Activated CD4-positive, alpha-beta T cell treated with anti-CD3 and anti-CD28 coated beads, Interleukin-2, amount 10 ng/mL, durations not matched to agents 24 days and 14 days (primary cell): ENCODE measurements around the gene SPRR4. TPM values are rescaled to one million over a fixed set of nuclear protein-coding genes. Genes with fewer than 3 reads are reported as not detected.

Source experiments
- DNase-seq: peaks from one replicate; pipeline ENCODE4 v3.0.0; 2022
- H3K27ac Mint-ChIP-seq: one replicate; pipeline ENCODE4 v1.8.0; 2022; ENCODE audit warnings: mild to moderate bottlenecking, mixed read lengths
- H3K27me3 Mint-ChIP-seq: one replicate; pipeline ENCODE4 v1.8.0; 2022; ENCODE audit warnings: mixed read lengths
- H3K36me3 Mint-ChIP-seq: one replicate; pipeline ENCODE4 v1.8.0; 2022; ENCODE audit warnings: low read depth, mild to moderate bottlenecking, mixed read lengths
- H3K4me1 Mint-ChIP-seq: one replicate; pipeline ENCODE4 v1.8.0; 2021; ENCODE audit warnings: mixed read lengths
- H3K4me3 Mint-ChIP-seq: one replicate; pipeline ENCODE4 v1.8.0; 2022; ENCODE audit warnings: mild to moderate bottlenecking, moderate library complexity, mixed read lengths
- H3K9me3 Mint-ChIP-seq: one replicate; pipeline ENCODE4 v1.8.0; 2021; ENCODE audit warnings: mixed read lengths
- intact Hi-C: fragments of 100-400 bp; cut with micrococcal nuclease; formaldehyde crosslinking; loops from one replicate; pipeline ENCODE4 v1.15.1; 2023
- total RNA-seq: library from RNA; stranded (reverse); gene quantifications from 2 replicates; pipeline ENCODE4 v1.2.3, GENCODE V29; 2022

Gene SPRR4
- total RNA-seq, 1 donor from 2014 or later = not detected

- H3K27me3 Mint-ChIP-seq = no peaks in the 10 kb centered on the region
- no peak overlapping the region for H3K4me3 Mint-ChIP-seq
- DNase-seq = no peak
- intact Hi-C loops = no loop called here
- H3K36me3 Mint-ChIP-seq = no peaks in the 10 kb centered on the region
- H3K9me3 Mint-ChIP-seq = no peaks in the 10 kb centered on the region
- no peak overlapping the region for H3K27ac Mint-ChIP-seq
- peaks cover 2% of the 10 kb centered on the region for H3K4me1 Mint-ChIP-seq
These were observed 12.9 kb upstream of the SPRR4 start for GRCh38 chr1:152957561-152957960.

GRCh38 chr1:152959273-152959672 is 11.2 kb upstream of the SPRR4 start:
- H3K4me3 Mint-ChIP-seq = no peak overlapping the region
- no peak overlapping the region for H3K27ac Mint-ChIP-seq
- H3K36me3 Mint-ChIP-seq = no peaks in the 10 kb centered on the region
- no peaks in the 10 kb centered on the region for H3K9me3 Mint-ChIP-seq
- peaks cover 2% of the 10 kb centered on the region for H3K4me1 Mint-ChIP-seq
- H3K27me3 Mint-ChIP-seq = peaks cover 2% of the 10 kb centered on the region
- DNase-seq = no peak
- intact Hi-C loops = no loop called here

GRCh38 chr1:152959801-152960451 is 10.5 kb upstream of the SPRR4 start:
- no peak overlapping the region for H3K27ac Mint-ChIP-seq
- H3K27me3 Mint-ChIP-seq = peaks cover 2% of the 10 kb centered on the region
- no peaks in the 10 kb centered on the region for H3K9me3 Mint-ChIP-seq
- intact Hi-C loops = no loop called here
- no peak for DNase-seq
- H3K4me1 Mint-ChIP-seq = no peaks in the 10 kb centered on the region
- H3K36me3 Mint-ChIP-seq = no peaks in the 10 kb centered on the region
- H3K4me3 Mint-ChIP-seq = no peak overlapping the region

GRCh38 chr1:152960452-152961044 is 9.9 kb upstream of the SPRR4 start:
- intact Hi-C loops = no loop called here
- H3K9me3 Mint-ChIP-seq = no peaks in the 10 kb centered on the region

GRCh38 chr1:152961226-152961891 is 9.1 kb upstream of the SPRR4 start:
- Mint-ChIP-seq H3K27ac (no peak overlapping the region), H3K36me3 (no peaks in the 10 kb centered on the region), H3K27me3 (peaks cover 2% of the 10 kb centered on the region), H3K4me1 (no peaks in the 10 kb centered on the region), H3K9me3 (no peaks in the 10 kb centered on the region), H3K4me3 (no peak overlapping the region)
- DNase-seq = no peak
- intact Hi-C loops = no loop called here

More at GRCh38 chr1:152960452-152961044, 9.9 kb upstream of the SPRR4 start:
- H3K27me3 Mint-ChIP-seq = peaks cover 2% of the 10 kb centered on the region
- H3K27ac Mint-ChIP-seq = no peak overlapping the region
- no peaks in the 10 kb centered on the region for H3K4me1 Mint-ChIP-seq
- H3K4me3 Mint-ChIP-seq = no peak overlapping the region
- no peaks in the 10 kb centered on the region for H3K36me3 Mint-ChIP-seq
- no peak for DNase-seq

GRCh38 chr1:152962876-152963415 is 7.5 kb upstream of the SPRR4 start:
- H3K27me3 Mint-ChIP-seq = peaks cover 2% of the 10 kb centered on the region
- no peak for DNase-seq
- H3K27ac Mint-ChIP-seq = no peak overlapping the region
- H3K4me3 Mint-ChIP-seq = no peak overlapping the region
- no peaks in the 10 kb centered on the region for H3K36me3 Mint-ChIP-seq
- intact Hi-C loops = no loop called here
- H3K9me3 Mint-ChIP-seq = no peaks in the 10 kb centered on the region
- peaks cover 2% of the 10 kb centered on the region for H3K4me1 Mint-ChIP-seq

GRCh38 chr1:152964536-152964935 is 5.9 kb upstream of the SPRR4 start:
- intact Hi-C loops = no loop called here
- H3K27me3 Mint-ChIP-seq = peaks cover 2% of the 10 kb centered on the region
- H3K36me3 Mint-ChIP-seq = no peaks in the 10 kb centered on the region
- H3K4me3 Mint-ChIP-seq = no peak overlapping the region
- H3K27ac Mint-ChIP-seq = no peak overlapping the region
- no peak for DNase-seq
- H3K9me3 Mint-ChIP-seq = no peaks in the 10 kb centered on the region
- peaks cover 2% of the 10 kb centered on the region for H3K4me1 Mint-ChIP-seq

- Mint-ChIP-seq H3K27me3 (peaks cover 2% of the 10 kb centered on the region), H3K4me1 (peaks cover 2% of the 10 kb centered on the region), H3K27ac (no peak overlapping the region), H3K36me3 (no peaks in the 10 kb centered on the region), H3K4me3 (no peak overlapping the region), H3K9me3 (no peaks in the 10 kb centered on the region)
- DNase-seq = no peak
- intact Hi-C loops = no loop called here
These were observed 4.6 kb upstream of the SPRR4 start for GRCh38 chr1:152965853-152966252.

GRCh38 chr1:152967201-152967600 is 3.2 kb upstream of the SPRR4 start:
- no peak for DNase-seq
- no peak overlapping the region for H3K27ac Mint-ChIP-seq
- H3K9me3 Mint-ChIP-seq = no peaks in the 10 kb centered on the region
- H3K27me3 Mint-ChIP-seq = peaks cover 2% of the 10 kb centered on the region
- no peak overlapping the region for H3K4me3 Mint-ChIP-seq
- intact Hi-C loops = no loop called here
- H3K36me3 Mint-ChIP-seq = no peaks in the 10 kb centered on the region
- H3K4me1 Mint-ChIP-seq = peaks cover 2% of the 10 kb centered on the region

- Mint-ChIP-seq H3K27me3 (peaks cover 2% of the 10 kb centered on the region), H3K4me1 (peaks cover 2% of the 10 kb centered on the region), H3K27ac (no peak overlapping the region), H3K36me3 (no peaks in the 10 kb centered on the region), H3K4me3 (no peak overlapping the region), H3K9me3 (no peaks in the 10 kb centered on the region)
- intact Hi-C loops = no loop called here
- DNase-seq = no peak
These were observed 2.2 kb upstream of the SPRR4 start for GRCh38 chr1:152968248-152968647.

- Mint-ChIP-seq H3K4me1 (peaks cover 2% of the 10 kb centered on the region), H3K4me3 (no peak overlapping the region), H3K9me3 (no peaks in the 10 kb centered on the region), H3K27ac (no peak overlapping the region), H3K27me3 (no peaks in the 10 kb centered on the region), H3K36me3 (no peaks in the 10 kb centered on the region)
- DNase-seq = no peak
- intact Hi-C loops = no loop called here
These were observed 1.4 kb upstream of the SPRR4 start for GRCh38 chr1:152969036-152969435.

- DNase-seq = no peak
- H3K27ac Mint-ChIP-seq = no peak overlapping the region
- intact Hi-C loops = no loop called here
- peaks cover 5% of the 10 kb centered on the region for H3K27me3 Mint-ChIP-seq
- no peaks in the 10 kb centered on the region for H3K36me3 Mint-ChIP-seq
- H3K4me3 Mint-ChIP-seq = no peak overlapping the region
- peaks cover 2% of the 10 kb centered on the region for H3K4me1 Mint-ChIP-seq
- H3K9me3 Mint-ChIP-seq = no peaks in the 10 kb centered on the region
These were observed 1.9 kb downstream of the SPRR4 start for GRCh38 chr1:152972196-152972886.

GRCh38 chr1:152976688-152977087 is 6.2 kb downstream of the SPRR4 start:
- Mint-ChIP-seq H3K27me3 (peaks cover 5% of the 10 kb centered on the region), H3K4me3 (no peak overlapping the region), H3K9me3 (no peaks in the 10 kb centered on the region), H3K36me3 (no peaks in the 10 kb centered on the region), H3K27ac (no peak overlapping the region), H3K4me1 (no peaks in the 10 kb centered on the region)
- no peak for DNase-seq
- intact Hi-C loops = no loop called here

GRCh38 chr1:152977614-152978013 is 7.2 kb downstream of the SPRR4 start:
- no peak overlapping the region for H3K27ac Mint-ChIP-seq
- no peak overlapping the region for H3K4me3 Mint-ChIP-seq
- intact Hi-C loops = no loop called here
- peaks cover 5% of the 10 kb centered on the region for H3K27me3 Mint-ChIP-seq
- H3K4me1 Mint-ChIP-seq = no peaks in the 10 kb centered on the region
- no peaks in the 10 kb centered on the region for H3K36me3 Mint-ChIP-seq
- H3K9me3 Mint-ChIP-seq = no peaks in the 10 kb centered on the region
- DNase-seq = no peak
